Ramos (cell line): ENCODE data around the gene CDK13.
"Not testable (repeated sequence)": the region's sequence is repeated elsewhere in the genome, so short reads cannot be mapped to it uniquely, and the experiment has no call there.

Experiments used
- in situ Hi-C: fragments of 300-500 bp; cut with MboI; formaldehyde crosslinking; loops from one replicate; pipeline ENCODE4 v1.14.3; 2022; ENCODE audit warnings: low sequenced_read_pairs; ENCODE audit not compliant: unreplicated experiment

The CDK13 gene

GRCh38 chr7:39949971-39950472 lies at the start of gene CDK13:
TSS of gene CDK13 (plus strand) at chr7:39950256. CDS start at chr7:39950642, 386 bp downstream.
- in situ Hi-C loops, result no loop called here

- in situ Hi-C loops, result no loop called here
Measured at GRCh38 chr7:39904077-39904486, 46.0 kb upstream of the CDK13 start.

- in situ Hi-C loops, result no loop called here
Measured at GRCh38 chr7:39908141-39908540, 41.9 kb upstream of the CDK13 start.

GRCh38 chr7:39908973-39909372 lies 41.1 kb upstream of the CDK13 start:
- in situ Hi-C loops, result no loop called here

GRCh38 chr7:39909526-39909925 lies 40.5 kb upstream of the CDK13 start:
- in situ Hi-C loops, result no loop called here

- in situ Hi-C loops, result no loop called here
Measured at GRCh38 chr7:39910108-39910869, 39.8 kb upstream of the CDK13 start.

- in situ Hi-C loops, result no loop called here
Measured at GRCh38 chr7:39911167-39911566, 38.9 kb upstream of the CDK13 start.

GRCh38 chr7:39915847-39916246 lies 34.2 kb upstream of the CDK13 start:
- in situ Hi-C loops, result not testable (repeated sequence)

- in situ Hi-C loops, result no loop called here
Measured at GRCh38 chr7:39919646-39920045, 30.4 kb upstream of the CDK13 start.

GRCh38 chr7:39921506-39922175 lies 28.4 kb upstream of the CDK13 start:
- in situ Hi-C loops, result no loop called here

- in situ Hi-C loops, result no loop called here
Measured at GRCh38 chr7:39922580-39922979, 27.5 kb upstream of the CDK13 start.

GRCh38 chr7:39923091-39923490 lies 27.0 kb upstream of the CDK13 start:
- in situ Hi-C loops, result no loop called here

GRCh38 chr7:39924122-39924521 lies 25.9 kb upstream of the CDK13 start:
- in situ Hi-C loops, result no loop called here

GRCh38 chr7:39926111-39926510 lies 23.9 kb upstream of the CDK13 start:
- in situ Hi-C loops, result no loop called here

GRCh38 chr7:39927018-39927417 lies 23.0 kb upstream of the CDK13 start:
- in situ Hi-C loops, result no loop called here

- in situ Hi-C loops, result no loop called here
Measured at GRCh38 chr7:39934132-39934531, 15.9 kb upstream of the CDK13 start.

- in situ Hi-C loops, result no loop called here
Measured at GRCh38 chr7:39936761-39937160, 13.3 kb upstream of the CDK13 start.

GRCh38 chr7:39937366-39938153 lies 12.5 kb upstream of the CDK13 start:
- in situ Hi-C loops, result no loop called here

GRCh38 chr7:39942883-39943282 lies 7.2 kb upstream of the CDK13 start:
- in situ Hi-C loops, result no loop called here

- in situ Hi-C loops, result no loop called here
Measured at GRCh38 chr7:39946693-39947092, 3.4 kb upstream of the CDK13 start.
